HL-60/S4 treated with phorbol 12-myristate 13-acetate at 8.2 ng/mL for 4 days and 3 days (cell line): ENCODE results near the gene LYST.
"Not testable (repeated sequence)": the region's sequence is repeated elsewhere in the genome, so short reads cannot be mapped to it uniquely, and the experiment has no call there.

Experiments
- in situ Hi-C: fragments of 300-500 bp; cut with MboI; formaldehyde crosslinking; loops from 2 replicates; pipeline ENCODE4 v1.15.0; 2022; ENCODE audit warnings: low sequenced_read_pairs

LYST gene

GRCh38 chr1:235669277-235669676 lies 197.4 kb downstream of the LYST start:
- in situ Hi-C loops: no loop called here

GRCh38 chr1:235663628-235664027 lies 203.1 kb downstream of the LYST start:
- in situ Hi-C loops: no loop called here

GRCh38 chr1:235661568-235661967 lies 205.1 kb downstream of the LYST start:
- in situ Hi-C loops: no loop called here

GRCh38 chr1:235659186-235659771 lies 207.4 kb downstream of the LYST start:
- in situ Hi-C loops: no loop called here

- in situ Hi-C loops: no loop called here
Measured at GRCh38 chr1:235657747-235658526, 208.8 kb downstream of the LYST start.

- in situ Hi-C loops: no loop called here
Measured at GRCh38 chr1:235657269-235657668, 209.4 kb downstream of the LYST start.

- in situ Hi-C loops: no loop called here
Measured at GRCh38 chr1:235652364-235652763, 214.3 kb downstream of the LYST start.

- in situ Hi-C loops: no loop called here
Measured at GRCh38 chr1:235651170-235651806, 215.4 kb downstream of the LYST start.

GRCh38 chr1:235650341-235651169 lies 216.2 kb downstream of the LYST start:
- in situ Hi-C loops: no loop called here

- in situ Hi-C loops: no loop called here
Measured at GRCh38 chr1:235649368-235650163, 217.1 kb downstream of the LYST start, which contains the start of gene GNG4. GNG4 (minus strand) TSS chr1:235649784; CDS start chr1:235583838, 65,946 bp downstream.

GRCh38 chr1:235648954-235649367 lies 217.7 kb downstream of the LYST start:
- in situ Hi-C loops: no loop called here

GRCh38 chr1:235648407-235648907 lies 218.2 kb downstream of the LYST start:
- in situ Hi-C loops: no loop called here

- in situ Hi-C loops: not testable (repeated sequence)
Measured at GRCh38 chr1:235647537-235647936, 219.2 kb downstream of the LYST start.

GRCh38 chr1:235646463-235646862 lies 220.2 kb downstream of the LYST start:
- in situ Hi-C loops: no loop called here

GRCh38 chr1:235644693-235645305 lies 221.9 kb downstream of the LYST start:
- in situ Hi-C loops: no loop called here

GRCh38 chr1:235643837-235644692 lies 222.6 kb downstream of the LYST start:
- in situ Hi-C loops: no loop called here

GRCh38 chr1:235642943-235643371 lies 223.7 kb downstream of the LYST start:
- in situ Hi-C loops: no loop called here
